Neural progenitor cell (in vitro differentiated cells): ENCODE measurements around the gene TMPRSS13. TPM values are rescaled to one million over a fixed set of nuclear protein-coding genes. Genes with fewer than 3 reads are reported as not detected.

Experiments used
- DNase-seq: peaks from one replicate; pipeline ENCODE4 v3.0.0-alpha.2; 2016; ENCODE audit warnings: low spot score
- H2AFZ ChIP-seq: fragments of 200-600 bp; sonication (generic); replicated peaks from 2 replicates; pipeline ENCODE4 v1.6.1; 2016; ENCODE audit warnings: antibody characterized with exemption
- H3F3A ChIP-seq: fragments of 200-600 bp; sonication (generic); 2 replicates; pipeline ENCODE4 v1.6.1; 2016; ENCODE audit warnings: antibody characterized with exemption, low read depth
- H3K27ac ChIP-seq: fragments of 200-600 bp; sonication (generic); 2 replicates; pipeline ENCODE4 v1.5.1; 2016; ENCODE audit warnings: mild to moderate bottlenecking
- H3K27me3 ChIP-seq: fragments of 200-600 bp; sonication (generic); 2 replicates; pipeline ENCODE4 v1.6.1; 2016; ENCODE audit warnings: mild to moderate bottlenecking, moderate library complexity
- H3K36me3 ChIP-seq: fragments of 200-600 bp; sonication (generic); 2 replicates; pipeline ENCODE4 v1.5.1; 2016
- H3K4me1 ChIP-seq: fragments of 200-600 bp; sonication (generic); 2 replicates; pipeline ENCODE4 v1.6.1; 2016; ENCODE audit warnings: mixed run types
- H3K4me2 ChIP-seq: fragments of 200-600 bp; sonication (generic); 2 replicates; pipeline ENCODE4 v1.6.1; 2016
- H3K4me3 ChIP-seq: fragments of 200-600 bp; sonication (generic); 2 replicates; pipeline ENCODE4 v1.5.1; 2016
- H3K79me2 ChIP-seq: fragments of 200-600 bp; sonication (generic); 2 replicates; pipeline ENCODE4 v1.6.1; 2016; ENCODE audit warnings: low read depth
- H3K9ac ChIP-seq: fragments of 200-600 bp; sonication (generic); 2 replicates; pipeline ENCODE4 v1.6.1; 2016
- H3K9me3 ChIP-seq: fragments of 200-600 bp; sonication (generic); 2 replicates; pipeline ENCODE4 v1.5.1; 2016; ENCODE audit warnings: low read depth
- H4K20me1 ChIP-seq: fragments of 200-600 bp; sonication (generic); 2 replicates; pipeline ENCODE4 v1.6.1; 2016; ENCODE audit warnings: low read depth
- H3K27ac Mint-ChIP-seq: 3 replicates; pipeline ENCODE4 v1.8.0; 2021; ENCODE audit warnings: mixed read lengths
- H3K27me3 Mint-ChIP-seq: 2 replicates; pipeline ENCODE4 v1.8.0; 2022; ENCODE audit warnings: low read depth, mild to moderate bottlenecking, inconsistent platforms, moderate library complexity, mixed read lengths; ENCODE audit not compliant: insufficient read depth
- H3K36me3 Mint-ChIP-seq: 3 replicates; pipeline ENCODE4 v1.8.0; 2021; ENCODE audit warnings: mixed read lengths
- H3K4me1 Mint-ChIP-seq: 3 replicates; pipeline ENCODE4 v1.8.0; 2021; ENCODE audit warnings: mixed read lengths
- H3K4me3 Mint-ChIP-seq: 3 replicates; pipeline ENCODE4 v1.8.0; 2021; ENCODE audit warnings: mild to moderate bottlenecking, moderate library complexity, mixed read lengths
- H3K9me3 Mint-ChIP-seq: 3 replicates; pipeline ENCODE4 v1.8.0; 2020; ENCODE audit warnings: mixed read lengths
- CTCF ChIP-seq: fragments of 200-600 bp; sonication (generic); IDR thresholded peaks from 2 replicates; pipeline ENCODE4 v1.5.1; 2017; ENCODE audit warnings: antibody characterized with exemption, mild to moderate bottlenecking
- EZH2 ChIP-seq: fragments of 200-600 bp; sonication (generic); IDR thresholded peaks from 2 replicates; pipeline ENCODE4 v1.6.1; 2017; ENCODE audit warnings: antibody characterized with exemption, mild to moderate bottlenecking, moderate library complexity
- EZH2phosphoT487 ChIP-seq: fragments of 200-600 bp; sonication (generic); IDR thresholded peaks from 2 replicates; pipeline ENCODE4 v1.6.1; 2017; ENCODE audit warnings: antibody characterized with exemption
- total RNA-seq: library from RNA; depleted of rRNA; stranded (reverse); fragments of >200 nt; gene quantifications from 2 replicates; pipeline ENCODE4 v1.2.3, GENCODE V29; 2015; ENCODE audit warnings: low replicate concordance

The TMPRSS13 gene
- total RNA-seq, 1 donor from 2014 or later, result not detected

- Mint-ChIP-seq H3K27ac (no peak overlapping the region), H3K4me1 (peaks cover 14% of the 10 kb centered on the region), H3K9me3 (no peaks in the 10 kb centered on the region), H3K36me3 (no peaks in the 10 kb centered on the region), H3K27me3 (peaks cover 14% of the 10 kb centered on the region), H3K4me3 (no peak overlapping the region)
- no peaks in the 10 kb centered on the region for H3K9me3 ChIP-seq
- H2AFZ ChIP-seq, result no peak overlapping the region
- no peaks in the 10 kb centered on the region for H3K79me2 ChIP-seq
- no peaks in the 10 kb centered on the region for H3F3A ChIP-seq
- H3K27me3 ChIP-seq, result no peaks in the 10 kb centered on the region
- no peaks in the 10 kb centered on the region for H3K36me3 ChIP-seq
- no peak overlapping the region for H3K27ac ChIP-seq
- H3K4me2 ChIP-seq, result no peak overlapping the region
- H3K9ac ChIP-seq, result no peak overlapping the region
- H3K4me1 ChIP-seq, result peaks cover 5% of the 10 kb centered on the region
- TF ChIP-seq EZH2 (no peak), EZH2phosphoT487 (no peak), CTCF (no peak)
- DNase-seq, result no peak
- no peaks in the 10 kb centered on the region for H4K20me1 ChIP-seq
- H3K4me3 ChIP-seq, result no peak overlapping the region
These were observed 15.3 kb downstream of the TMPRSS13 start for GRCh38 chr11:117913736-117914397.

GRCh38 chr11:117912497-117912896, 16.7 kb downstream of the TMPRSS13 start:
- Mint-ChIP-seq H3K9me3 (no peaks in the 10 kb centered on the region), H3K27ac (no peak overlapping the region), H3K4me1 (peaks cover 24% of the 10 kb centered on the region), H3K36me3 (no peaks in the 10 kb centered on the region), H3K4me3 (no peak overlapping the region), H3K27me3 (peaks cover 13% of the 10 kb centered on the region)
- DNase-seq, result no peak
- H3K9me3 ChIP-seq, result no peaks in the 10 kb centered on the region
- H3K4me2 ChIP-seq, result no peak overlapping the region
- H3K36me3 ChIP-seq, result no peaks in the 10 kb centered on the region
- H3F3A ChIP-seq, result no peaks in the 10 kb centered on the region
- H3K4me1 ChIP-seq, result peaks cover 5% of the 10 kb centered on the region
- H3K27ac ChIP-seq, result no peak overlapping the region
- no peak for TF ChIP-seq EZH2phosphoT487
- no peak for TF ChIP-seq EZH2
- no peak for TF ChIP-seq CTCF
- no peak overlapping the region for H3K4me3 ChIP-seq
- no peak overlapping the region for H2AFZ ChIP-seq
- H3K79me2 ChIP-seq, result no peaks in the 10 kb centered on the region
- no peaks in the 10 kb centered on the region for H3K27me3 ChIP-seq
- H4K20me1 ChIP-seq, result no peaks in the 10 kb centered on the region
- no peak overlapping the region for H3K9ac ChIP-seq

GRCh38 chr11:117911694-117912093, 17.5 kb downstream of the TMPRSS13 start:
- H3K27me3 ChIP-seq, result no peaks in the 10 kb centered on the region
- no peak overlapping the region for H3K4me3 ChIP-seq
- no peaks in the 10 kb centered on the region for H3K79me2 ChIP-seq
- H3K9ac ChIP-seq, result no peak overlapping the region
- TF ChIP-seq EZH2 (no peak), CTCF (no peak), EZH2phosphoT487 (no peak)
- H3K36me3 ChIP-seq, result no peaks in the 10 kb centered on the region
- H2AFZ ChIP-seq, result no peak overlapping the region
- no peak overlapping the region for H3K27ac ChIP-seq
- no peaks in the 10 kb centered on the region for H3K9me3 Mint-ChIP-seq
- H3K4me1 ChIP-seq, result peaks cover 5% of the 10 kb centered on the region
- H4K20me1 ChIP-seq, result no peaks in the 10 kb centered on the region
- no peak for DNase-seq
- H3K27me3 Mint-ChIP-seq, result peaks cover 11% of the 10 kb centered on the region
- no peaks in the 10 kb centered on the region for H3K9me3 ChIP-seq
- peaks cover 31% of the 10 kb centered on the region for H3K4me1 Mint-ChIP-seq
- no peak overlapping the region for H3K27ac Mint-ChIP-seq
- no peak overlapping the region for H3K4me3 Mint-ChIP-seq
- H3F3A ChIP-seq, result no peaks in the 10 kb centered on the region
- H3K4me2 ChIP-seq, result no peak overlapping the region
- no peaks in the 10 kb centered on the region for H3K36me3 Mint-ChIP-seq
